Trophoblast cell (in vitro differentiated cells and primary cell): ENCODE results near the gene COPZ2.

Experiments
- DNase-seq, 2 donors: peaks; one replicate each; pipeline ENCODE4 v3.0.0-alpha.2; 2016
- H2AFZ ChIP-seq: 2 replicates; pipeline ENCODE4 v1.6.1; 2013; ENCODE audit warnings: low read length, moderate library complexity, mild to moderate bottlenecking; ENCODE audit not compliant: insufficient read depth, poor library complexity
- H2AK5ac ChIP-seq: 2 replicates; pipeline ENCODE4 v1.6.1; 2013; ENCODE audit warnings: mild to moderate bottlenecking, low read length
- H2BK120ac ChIP-seq: 2 replicates; pipeline ENCODE4 v1.6.1; 2013; ENCODE audit warnings: low read length, mild to moderate bottlenecking, moderate library complexity; ENCODE audit not compliant: insufficient read depth, poor library complexity
- H2BK12ac ChIP-seq: 2 replicates; pipeline ENCODE4 v1.6.1; 2013; ENCODE audit warnings: mild to moderate bottlenecking, low read length, moderate library complexity
- H2BK5ac ChIP-seq: 2 replicates; pipeline ENCODE4 v1.6.1; 2013; ENCODE audit warnings: low read length, low read depth, moderate library complexity, mild to moderate bottlenecking; ENCODE audit not compliant: poor library complexity
- H3K14ac ChIP-seq: 2 replicates; pipeline ENCODE4 v1.6.1; 2013; ENCODE audit warnings: mild to moderate bottlenecking, low read length
- H3K18ac ChIP-seq: 2 replicates; pipeline ENCODE4 v1.6.1; 2013; ENCODE audit warnings: mild to moderate bottlenecking, low read length
- H3K23ac ChIP-seq: 2 replicates; pipeline ENCODE4 v1.6.1; 2013; ENCODE audit warnings: low read length
- H3K27ac ChIP-seq: 2 replicates; pipeline ENCODE4 v1.5.1; 2013; ENCODE audit warnings: low read depth, mild to moderate bottlenecking, inconsistent platforms, low read length, moderate library complexity
- H3K27me3 ChIP-seq: 2 replicates; pipeline ENCODE4 v1.6.1; 2013; ENCODE audit warnings: inconsistent platforms, mild to moderate bottlenecking, low read length, moderate library complexity; ENCODE audit not compliant: insufficient read depth
- H3K36me3 ChIP-seq, 2 experiments: 1 replicate in 1 of 2; 2 replicates in 1 of 2; pipeline ENCODE4 v1.6.1; 2013; ENCODE audit warnings: low read length in 2 of 2, mild to moderate bottlenecking in 2 of 2, moderate library complexity in 1 of 2; ENCODE audit not compliant: insufficient read depth in 2 of 2, control insufficient read depth in 1 of 2
- H3K4ac ChIP-seq: 2 replicates; pipeline ENCODE4 v1.6.1; 2013; ENCODE audit warnings: low read depth, mild to moderate bottlenecking, low read length, moderate library complexity
- H3K4me1 ChIP-seq, 2 experiments: 1 replicate in 1 of 2; 2 replicates in 1 of 2; pipeline ENCODE4 v1.6.1; 2013; ENCODE audit warnings: low read length in 2 of 2, mild to moderate bottlenecking in 2 of 2, moderate library complexity in 1 of 2; ENCODE audit not compliant: insufficient read depth in 2 of 2, control insufficient read depth in 1 of 2
- H3K4me2 ChIP-seq: 2 replicates; pipeline ENCODE4 v1.6.1; 2013; ENCODE audit warnings: inconsistent platforms, mild to moderate bottlenecking, low read length, moderate library complexity
- H3K4me3 ChIP-seq: 2 replicates; pipeline ENCODE4 v1.5.1; 2013; ENCODE audit warnings: mild to moderate bottlenecking, low read depth, low read length, inconsistent platforms
- H3K79me1 ChIP-seq: one replicate; pipeline ENCODE4 v1.6.1; 2013; ENCODE audit warnings: low read length
- H3K79me2 ChIP-seq: 2 replicates; pipeline ENCODE4 v1.6.1; 2013; ENCODE audit warnings: low read length, mild to moderate bottlenecking; ENCODE audit not compliant: control insufficient read depth, insufficient read depth, poor library complexity
- H3K9ac ChIP-seq: 2 replicates; pipeline ENCODE4 v1.6.1; 2013; ENCODE audit warnings: mild to moderate bottlenecking, low read length
- H3K9me3 ChIP-seq: 2 replicates; pipeline ENCODE4 v1.6.1; 2013; ENCODE audit warnings: low read depth, mild to moderate bottlenecking, control low read depth, inconsistent platforms, low read length; ENCODE audit not compliant: insufficient read depth
- H4K12ac ChIP-seq: 2 replicates; pipeline ENCODE4 v1.6.1; 2013; ENCODE audit warnings: low read depth, mild to moderate bottlenecking, low read length, moderate library complexity
- H4K8ac ChIP-seq: 2 replicates; pipeline ENCODE4 v1.6.1; 2013; ENCODE audit warnings: low read depth, mild to moderate bottlenecking, low read length, moderate library complexity
- H4K91ac ChIP-seq: one replicate; pipeline ENCODE4 v1.6.1; 2013; ENCODE audit warnings: low read depth, mild to moderate bottlenecking, low read length, moderate library complexity
- WGBS: extraction: QIAGEN DNeasy Blood & Tissue Kit; methylation state at CpG from one replicate; pipeline ENCODE4 v1.1.7; 2013; ENCODE audit warnings: missing lambda C conversion rate; ENCODE audit not compliant: insufficient read length, insufficient coverage; ENCODE audit errors: extremely low coverage; 5-methylcytosine and 5-hydroxymethylcytosine counted together

The COPZ2 gene

GRCh38 chr17:48025904-48026501 is 11.6 kb downstream of the COPZ2 start:
- no peak overlapping the region for H2BK120ac ChIP-seq
- no peak overlapping the region for H3K4me3 ChIP-seq
- no peaks in the 10 kb centered on the region for H3K79me1 ChIP-seq
- H3K36me3 ChIP-seq: no peaks in the 10 kb centered on the region
- H2BK5ac ChIP-seq: no peak overlapping the region
- no peak overlapping the region for H2BK12ac ChIP-seq
- no peak overlapping the region for H4K8ac ChIP-seq
- no peak overlapping the region for H3K4ac ChIP-seq
- peaks cover 4% of the 10 kb centered on the region for H3K9me3 ChIP-seq
- H2AFZ ChIP-seq: no peak overlapping the region
- H3K4me1 ChIP-seq: peaks cover 22 to 23% of the 10 kb centered on the region in 2 experiments
- H3K23ac ChIP-seq: no peak overlapping the region
- no peak overlapping the region for H3K18ac ChIP-seq
- no peaks in the 10 kb centered on the region for H3K79me2 ChIP-seq
- no peak overlapping the region for H3K14ac ChIP-seq
- H2AK5ac ChIP-seq: no peak overlapping the region
- no peak overlapping the region for H3K9ac ChIP-seq
- DNase-seq: peak; percentile 95 to 98
- no CpG with 5 or more reads among the region's 8 CpGs for WGBS
- H3K27ac ChIP-seq: no peak overlapping the region
- no peak overlapping the region for H4K12ac ChIP-seq
- peaks cover 17% of the 10 kb centered on the region for H3K27me3 ChIP-seq
- no peak overlapping the region for H4K91ac ChIP-seq
- peak overlapping the region; percentile 83 for H3K4me2 ChIP-seq

- H4K91ac ChIP-seq: no peak overlapping the region
- no peaks in the 10 kb centered on the region for H3K79me2 ChIP-seq
- no peak overlapping the region for H3K27ac ChIP-seq
- peaks cover 4% of the 10 kb centered on the region for H3K9me3 ChIP-seq
- H3K4ac ChIP-seq: no peak overlapping the region
- H3K23ac ChIP-seq: no peak overlapping the region
- H4K12ac ChIP-seq: no peak overlapping the region
- peaks cover 22 to 23% of the 10 kb centered on the region in 2 experiments for H3K4me1 ChIP-seq
- H3K14ac ChIP-seq: no peak overlapping the region
- peak overlapping the region; percentile 83 for H3K4me2 ChIP-seq
- no peaks in the 10 kb centered on the region for H3K79me1 ChIP-seq
- no peak overlapping the region for H2BK12ac ChIP-seq
- H4K8ac ChIP-seq: no peak overlapping the region
- no CpG with 5 or more reads among the region's 56 CpGs for WGBS
- H2BK120ac ChIP-seq: no peak overlapping the region
- peak overlapping the region; percentile 24 for H2AFZ ChIP-seq
- H3K27me3 ChIP-seq: peaks cover 17% of the 10 kb centered on the region
- H2AK5ac ChIP-seq: no peak overlapping the region
- H3K9ac ChIP-seq: no peak overlapping the region
- H3K36me3 ChIP-seq: no peaks in the 10 kb centered on the region
- DNase-seq: peak; percentile 96 to 98
- peak overlapping the region; percentile 55 for H3K4me3 ChIP-seq
- H3K18ac ChIP-seq: no peak overlapping the region
- H2BK5ac ChIP-seq: no peak overlapping the region
Measured at GRCh38 chr17:48025040-48025903, 12.3 kb downstream of the COPZ2 start.

GRCh38 chr17:48024149-48025039 is 13.2 kb downstream of the COPZ2 start:
- H3K27ac ChIP-seq: no peak overlapping the region
- H2AFZ ChIP-seq: no peak overlapping the region
- no peak overlapping the region for H4K12ac ChIP-seq
- H3K23ac ChIP-seq: no peak overlapping the region
- no peaks in the 10 kb centered on the region for H3K79me1 ChIP-seq
- H2BK5ac ChIP-seq: no peak overlapping the region
- H3K18ac ChIP-seq: no peak overlapping the region
- peak overlapping the region; percentile 60 for H3K4me2 ChIP-seq
- no peak overlapping the region for H3K9ac ChIP-seq
- H3K4me1 ChIP-seq: peaks cover 22 to 23% of the 10 kb centered on the region in 2 experiments
- H3K36me3 ChIP-seq: no peaks in the 10 kb centered on the region
- WGBS: no CpG with 5 or more reads among the region's 54 CpGs
- DNase-seq: peak; percentile 75 to 81
- H2BK120ac ChIP-seq: no peak overlapping the region
- no peak overlapping the region for H4K91ac ChIP-seq
- H3K27me3 ChIP-seq: peaks cover 17% of the 10 kb centered on the region
- no peak overlapping the region for H2BK12ac ChIP-seq
- H3K14ac ChIP-seq: no peak overlapping the region
- no peak overlapping the region for H4K8ac ChIP-seq
- H3K9me3 ChIP-seq: peaks cover 4% of the 10 kb centered on the region
- H3K79me2 ChIP-seq: no peaks in the 10 kb centered on the region
- no peak overlapping the region for H3K4ac ChIP-seq
- no peak overlapping the region for H3K4me3 ChIP-seq
- H2AK5ac ChIP-seq: no peak overlapping the region

- Histone ChIP-seq H3K79me1 (no peaks in the 10 kb centered on the region), H3K4me3 (peak overlapping the region; percentile 25), H3K27me3 (peaks cover 17% of the 10 kb centered on the region), H3K4ac (no peak overlapping the region), H3K4me1 (peaks cover 22 to 23% of the 10 kb centered on the region in 2 experiments), H2BK12ac (no peak overlapping the region), H2AFZ (no peak overlapping the region), H3K27ac (no peak overlapping the region), H4K91ac (no peak overlapping the region), H4K8ac (no peak overlapping the region), H3K79me2 (no peaks in the 10 kb centered on the region), H4K12ac (no peak overlapping the region), H2BK5ac (no peak overlapping the region), H3K9ac (no peak overlapping the region), H3K4me2 (peak overlapping the region; percentile 60), H2BK120ac (no peak overlapping the region), H2AK5ac (no peak overlapping the region), H3K36me3 (no peaks in the 10 kb centered on the region), H3K18ac (no peak overlapping the region), H3K9me3 (peaks cover 4% of the 10 kb centered on the region), H3K23ac (no peak overlapping the region), H3K14ac (no peak overlapping the region)
- DNase-seq: peak; percentile 35 to 62
- no CpG with 5 or more reads among the region's 54 CpGs for WGBS
Measured at GRCh38 chr17:48023400-48024148, 14.0 kb downstream of the COPZ2 start.
